ENCODE results near the gene ALX3. TPM values are rescaled to one million over a fixed set of nuclear protein-coding genes. Genes with fewer than 3 reads are reported as not detected.

The ALX3 gene
- total RNA-seq, 2 experiments from 2014 or later = not detected

GRCh38 chr1:110065841-110066240 lies 4.6 kb downstream of the ALX3 start:
- H4K20me1 ChIP-seq (ENCODE audit: insufficient read depth, low read length) = no peaks in the 10 kb centered on the region
- no peaks in the 10 kb centered on the region for H3K4me1 ChIP-seq (ENCODE audit: insufficient read depth, low read length, poor library complexity, severe bottlenecking)
- H3K9me2 ChIP-seq (ENCODE audit: insufficient read depth, low read length) = no peaks in the 10 kb centered on the region
- intact Hi-C loops (cut with micrococcal nuclease; ENCODE audit: unreplicated experiment) = no loop called here
- POLR2A ChIA-PET = interaction anchor here (1.0 kb wide), 1 partner anchor 8 kb away, joined by 4 read pairs; no protein-coding TSS in a partner anchor
- no peaks in the 10 kb centered on the region for H3K36me3 ChIP-seq (ENCODE audit: insufficient read depth, low read length)
- CTCF ChIA-PET (ENCODE audit: unreplicated experiment) = interaction anchor here (0.7 kb wide), 1 partner anchor 12 kb away, joined by 3 read pairs; no protein-coding TSS in a partner anchor
- H3K27ac ChIP-seq (ENCODE audit: low read depth, low read length, poor library complexity, severe bottlenecking) = no peak overlapping the region
- DNase-seq (ENCODE audit: low spot score) = no peak
- no peak for TF ChIP-seq EZH2phosphoT487 (IDR thresholded peaks at IDR 0.05; ENCODE audit: borderline replicate concordance, low read depth, low read length)
- no peak for TF ChIP-seq CTCF (conservative IDR thresholded peaks at IDR 0.05; ENCODE audit: low read length)
- no peak overlapping the region for H3K4me2 ChIP-seq (ENCODE audit: low read length)
- H3K9me3 ChIP-seq (ENCODE audit: low read length) = no peaks in the 10 kb centered on the region
- no TSS peak for BruUV-seq (replicated peaks)
- no peak overlapping the region for H2AFZ ChIP-seq (ENCODE audit: low read length)
- H3K79me2 ChIP-seq (ENCODE audit: insufficient read depth, low read depth, low read length) = no peaks in the 10 kb centered on the region
- H3K4me3 ChIP-seq (ENCODE audit: low read depth, low read length, poor library complexity, severe bottlenecking) = no peak overlapping the region

- no peak overlapping the region for H2AFZ ChIP-seq (ENCODE audit: low read length)
- intact Hi-C loops (cut with micrococcal nuclease; ENCODE audit: unreplicated experiment) = no loop called here
- ChIA-PET CTCF (ENCODE audit: unreplicated experiment) (interaction anchor here (0.6 to 1.1 kb wide), 2 partner anchors 40 to 523 kb away, joined by 3 read pairs; no protein-coding TSS in a partner anchor), POLR2A (no interaction called here)
- DNase-seq (ENCODE audit: low spot score) = no peak
- no peaks in the 10 kb centered on the region for H3K9me2 ChIP-seq (ENCODE audit: insufficient read depth, low read length)
- no TSS peak for BruUV-seq (replicated peaks)
- H3K9me3 ChIP-seq (ENCODE audit: low read length) = no peaks in the 10 kb centered on the region
- H3K4me1 ChIP-seq (ENCODE audit: insufficient read depth, low read length, poor library complexity, severe bottlenecking) = no peaks in the 10 kb centered on the region
- H3K4me2 ChIP-seq (ENCODE audit: low read length) = no peak overlapping the region
- no peaks in the 10 kb centered on the region for H3K36me3 ChIP-seq (ENCODE audit: insufficient read depth, low read length)
- H4K20me1 ChIP-seq (ENCODE audit: insufficient read depth, low read length) = no peaks in the 10 kb centered on the region
- H3K79me2 ChIP-seq (ENCODE audit: insufficient read depth, low read depth, low read length) = no peaks in the 10 kb centered on the region
- H3K27ac ChIP-seq (ENCODE audit: low read depth, low read length, poor library complexity, severe bottlenecking) = no peak overlapping the region
- no peak overlapping the region for H3K4me3 ChIP-seq (ENCODE audit: low read depth, low read length, poor library complexity, severe bottlenecking)
- no peak for TF ChIP-seq CTCF (conservative IDR thresholded peaks at IDR 0.05; ENCODE audit: low read length)
- TF ChIP-seq EZH2phosphoT487 (IDR thresholded peaks at IDR 0.05; ENCODE audit: borderline replicate concordance, low read depth, low read length) = no peak
Measured at GRCh38 chr1:110064576-110065337, 5.7 kb downstream of the ALX3 start.

GRCh38 chr1:110063781-110064180 lies 6.7 kb downstream of the ALX3 start:
- intact Hi-C loops (cut with micrococcal nuclease; ENCODE audit: unreplicated experiment) = no loop called here
- no peak overlapping the region for H3K4me3 ChIP-seq (ENCODE audit: low read depth, low read length, poor library complexity, severe bottlenecking)
- TF ChIP-seq CTCF (conservative IDR thresholded peaks at IDR 0.05; ENCODE audit: low read length) (no peak), EZH2phosphoT487 (IDR thresholded peaks at IDR 0.05; ENCODE audit: borderline replicate concordance, low read depth, low read length) (no peak)
- no TSS peak for BruUV-seq (replicated peaks)
- H3K4me2 ChIP-seq (ENCODE audit: low read length) = no peak overlapping the region
- no peak overlapping the region for H2AFZ ChIP-seq (ENCODE audit: low read length)
- H3K27ac ChIP-seq (ENCODE audit: low read depth, low read length, poor library complexity, severe bottlenecking) = no peak overlapping the region
- ChIA-PET POLR2A (no interaction called here), CTCF (ENCODE audit: unreplicated experiment) (no interaction called here)
- H3K9me3 ChIP-seq (ENCODE audit: low read length) = no peaks in the 10 kb centered on the region
- H3K9me2 ChIP-seq (ENCODE audit: insufficient read depth, low read length) = no peaks in the 10 kb centered on the region
- no peaks in the 10 kb centered on the region; the same call in 1 of the 2 replicates for H3K36me3 ChIP-seq (ENCODE audit: insufficient read depth, low read length)
- no peaks in the 10 kb centered on the region for H3K79me2 ChIP-seq (ENCODE audit: insufficient read depth, low read depth, low read length)
- no peak for DNase-seq (ENCODE audit: low spot score)
- no peaks in the 10 kb centered on the region for H3K4me1 ChIP-seq (ENCODE audit: insufficient read depth, low read length, poor library complexity, severe bottlenecking)
- H4K20me1 ChIP-seq (ENCODE audit: insufficient read depth, low read length) = no peaks in the 10 kb centered on the region

Data from OCI-LY7 (cell line).